Esophagus squamous epithelium (tissue), 5 donors: ENCODE results near the gene RIMS4. TPM values are rescaled to one million over a fixed set of nuclear protein-coding genes. Genes with fewer than 3 reads are reported as not detected.

Source experiments
- DNase-seq: peaks from one replicate; lab custom pipeline; 2025; lab: John Stamatoyannopoulos, UW
- H3K27ac ChIP-seq, 4 donors: fragments of 200-600 bp; sonication (generic); one replicate each; pipeline ENCODE4 v1.5.1; 2016 to 2019; ENCODE audit warnings: mild to moderate bottlenecking in 1 of 4
- H3K27me3 ChIP-seq, 4 donors: fragments of 200-600 bp; sonication (generic); 1 replicate in 3 of 4; 2 replicates in 1 of 4; pipeline versions ENCODE4 v1.5.1 to v1.6.0; 2017 to 2021; ENCODE audit warnings: antibody characterized with exemption in 1 of 4
- H3K36me3 ChIP-seq, 3 donors: fragments of 200-600 bp; sonication (generic); one replicate each; pipeline ENCODE4 v1.5.1; 2016 to 2019
- H3K4me1 ChIP-seq, 3 donors: fragments of 200-600 bp; sonication (generic); one replicate each; pipeline ENCODE4 v1.5.1; 2017 to 2019
- H3K4me3 ChIP-seq, 4 donors: fragments of 200-600 bp; sonication (generic); 1 replicate in 3 of 4; 2 replicates in 1 of 4; pipeline ENCODE4 v1.5.1; 2016 to 2019; ENCODE audit warnings: mild to moderate bottlenecking in 2 of 4, moderate library complexity in 1 of 4
- H3K9me3 ChIP-seq, 3 donors: fragments of 200-600 bp; sonication (generic); one replicate each; pipeline ENCODE4 v1.5.1; 2016 to 2019
- CTCF ChIP-seq, 6 experiments: fragments of 450-650 bp in 4 of 6; fragments of 200-600 bp in 2 of 6; sonication (generic) in 2 of 6; IDR thresholded peaks; one replicate each; pipeline ENCODE4 v1.5.1; 2016 to 2019; ENCODE audit warnings: antibody characterized with exemption in 6 of 6, mild to moderate bottlenecking in 4 of 6, moderate library complexity in 4 of 6
- POLR2A ChIP-seq, 4 donors: fragments of 450-650 bp; IDR thresholded peaks; one replicate each; pipeline ENCODE4 v1.6.1; 2017; ENCODE audit warnings: antibody characterized with exemption in 4 of 4, mild to moderate bottlenecking in 4 of 4, moderate library complexity in 3 of 4
- WGBS, 2 donors: methylation state at CpG; one replicate each; pipeline ENCODE4 v1.1.5; 2018; 5-methylcytosine and 5-hydroxymethylcytosine counted together
- intact Hi-C: fragments of 100-400 bp; cut with DNase I; formaldehyde crosslinking; loops from one replicate; pipeline ENCODE4 v1.15.0; 2022
- total RNA-seq, 4 donors: library from RNA; depleted of rRNA; stranded (reverse); fragments of >200 nt; gene quantifications; one replicate each; pipeline ENCODE4 v1.1.0, GENCODE V29; 2016
- donor health status: DM: yes; HTN: yes; CAD: no.

Gene RIMS4
- total RNA-seq, 4 donors from 2014 or later, result 0.32 to 1.7 TPM; not detected in 2

DNA sequence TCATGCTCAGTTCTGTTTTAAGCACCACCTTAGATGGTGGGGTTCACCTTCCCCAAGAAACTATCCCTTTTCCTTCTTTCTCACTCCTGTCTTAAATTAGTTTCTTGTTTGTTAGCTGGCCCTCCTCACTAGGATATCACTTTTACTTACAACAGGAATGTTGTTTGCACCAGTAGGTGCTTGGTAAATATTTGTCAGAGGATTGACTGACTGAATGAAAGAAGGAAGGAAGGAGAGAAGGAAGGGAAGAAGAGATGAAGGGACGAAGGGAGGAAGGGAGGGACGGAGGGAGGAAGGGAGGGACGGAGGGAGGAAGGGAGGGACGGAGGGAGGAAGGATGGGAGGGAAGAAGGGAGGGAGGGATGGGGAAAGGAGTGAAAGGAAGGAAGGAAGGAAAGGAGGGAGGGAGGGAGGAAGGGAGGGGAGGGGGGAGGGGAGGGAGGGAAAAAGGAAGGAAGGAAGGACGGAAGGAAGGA lies 65.2 kb downstream of the RIMS4 start:
- peaks cover 0 to 49% (median 0%) of the 10 kb centered on the region in 4 donors for H3K27me3 ChIP-seq
- H3K36me3 ChIP-seq, result no peaks in the 10 kb centered on the region
- H3K27ac ChIP-seq, result peak overlapping the region; percentile 40 to 76 (median 55)
- no peak for DNase-seq
- no peak for TF ChIP-seq POLR2A (IDR thresholded peaks at IDR 0.05)
- 14 to 30% methylated on average over 5 of the region's 5 CpGs for WGBS, 2 donors
- peak overlapping the region; percentile 42 to 70 (median 56) for H3K4me3 ChIP-seq
- peaks cover 14 to 35% (median 16%) of the 10 kb centered on the region in 3 donors for H3K4me1 ChIP-seq
- H3K9me3 ChIP-seq, result no peaks in the 10 kb centered on the region
- intact Hi-C loops, result loop anchor here (5.0 kb wide), 1 partner anchor 122 kb away; no protein-coding TSS in a partner anchor

DNA sequence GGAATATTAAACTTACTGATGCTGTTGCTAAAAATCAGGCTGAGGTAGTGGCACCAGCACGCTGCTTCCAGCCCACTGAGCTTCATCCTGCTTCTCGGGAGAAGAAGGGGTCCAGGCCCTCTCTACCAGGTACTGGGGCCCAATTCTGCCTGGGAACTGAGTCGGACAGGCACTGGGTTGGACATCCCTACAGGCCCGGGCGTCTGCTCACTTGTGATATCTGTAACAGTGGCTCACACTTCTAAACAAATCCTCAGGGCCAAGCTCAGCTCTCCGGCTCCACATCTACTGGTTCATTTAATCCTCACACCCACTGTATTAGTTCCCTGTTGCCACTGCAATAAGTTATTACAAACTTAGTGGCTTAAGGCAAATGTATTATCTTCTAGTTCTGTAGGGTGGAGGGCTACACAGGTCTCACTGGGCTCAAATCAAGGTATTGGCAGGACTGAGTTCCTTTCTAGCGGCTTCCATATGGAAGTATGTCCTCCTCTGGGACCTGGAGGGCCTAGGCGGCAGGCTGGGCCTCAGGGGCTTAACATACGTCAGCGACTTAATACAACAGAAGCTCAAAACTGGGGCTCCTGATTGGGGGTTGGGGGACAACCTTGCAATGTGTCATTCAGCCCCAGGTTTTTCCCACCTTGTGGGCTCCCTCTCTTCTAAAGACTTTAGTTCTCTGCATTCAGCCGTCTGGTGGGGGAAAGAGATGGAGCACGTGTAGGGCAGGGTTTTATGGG lies 66.3 kb downstream of the RIMS4 start:
- TF ChIP-seq CTCF (IDR thresholded peaks at IDR 0.05) (no peak), POLR2A (IDR thresholded peaks at IDR 0.05) (no peak)
- Histone ChIP-seq H3K27ac (no peak overlapping the region), H3K36me3 (no peaks in the 10 kb centered on the region), H3K4me1 (peaks cover 14 to 34% (median 16%) of the 10 kb centered on the region in 3 donors), H3K4me3 (no peak overlapping the region), H3K9me3 (no peaks in the 10 kb centered on the region), H3K27me3 (peaks cover 0 to 38% (median 0%) of the 10 kb centered on the region in 4 donors)
- no peak for DNase-seq
- 88 to 92% methylated on average over 8 to 9 of the region's 12 CpGs for WGBS, 2 donors
- intact Hi-C loops, result no loop called here

- Histone ChIP-seq H3K36me3 (no peaks in the 10 kb centered on the region), H3K9me3 (no peaks in the 10 kb centered on the region), H3K4me3 (no peak overlapping the region), H3K4me1 (peaks cover 14 to 34% (median 16%) of the 10 kb centered on the region in 3 donors), H3K27me3 (peaks cover 0 to 29% (median 0%) of the 10 kb centered on the region in 4 donors), H3K27ac (no peak overlapping the region)
- no peak for DNase-seq
- 74 to 75% methylated on average over 7 of the region's 7 CpGs for WGBS, 2 donors
- intact Hi-C loops, result no loop called here
- TF ChIP-seq CTCF (IDR thresholded peaks at IDR 0.05), result no peak
- TF ChIP-seq POLR2A (IDR thresholded peaks at IDR 0.05), result no peak
These were observed 67.2 kb downstream of the RIMS4 start for GRCh38 chr20:44743080-44743701.

- Histone ChIP-seq H3K36me3 (no peaks in the 10 kb centered on the region), H3K4me1 (peaks cover 14 to 27% (median 15%) of the 10 kb centered on the region in 3 donors), H3K27ac (no peak overlapping the region), H3K4me3 (no peak overlapping the region), H3K9me3 (no peaks in the 10 kb centered on the region), H3K27me3 (peaks cover 0 to 26% (median 0%) of the 10 kb centered on the region in 4 donors)
- intact Hi-C loops, result no loop called here
- WGBS, 2 donors, result 66 to 83% methylated on average over 5 to 13 of the region's 14 CpGs
- no peak for TF ChIP-seq CTCF (IDR thresholded peaks at IDR 0.05)
- TF ChIP-seq POLR2A (IDR thresholded peaks at IDR 0.05), result no peak
- DNase-seq, result no peak
These were observed 67.9 kb downstream of the RIMS4 start for GRCh38 chr20:44742304-44743079.

DNA sequence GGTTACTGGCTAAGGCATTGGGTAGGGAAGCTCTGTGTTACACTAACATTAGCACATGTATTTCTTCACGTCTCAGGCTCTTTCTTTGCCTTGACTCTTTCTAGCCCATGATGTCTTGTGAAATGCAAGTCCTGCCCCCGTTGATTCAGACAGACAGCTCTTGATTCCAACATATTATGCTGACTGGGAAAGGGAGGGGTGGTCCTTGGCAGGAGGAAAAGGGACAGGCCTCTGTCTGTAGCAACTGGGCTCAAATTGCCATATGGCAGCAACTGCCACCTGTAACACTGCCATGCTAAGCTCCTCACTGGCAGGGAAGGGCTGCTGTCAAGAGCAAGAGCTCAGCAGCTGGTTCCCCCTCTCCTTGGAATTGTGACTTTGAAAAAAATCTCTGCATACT lies 70.4 kb downstream of the RIMS4 start:
- no peak for DNase-seq
- no peak overlapping the region for H3K27ac ChIP-seq
- TF ChIP-seq POLR2A (IDR thresholded peaks at IDR 0.05) (no peak), CTCF (IDR thresholded peaks at IDR 0.05) (no peak)
- H3K36me3 ChIP-seq, result no peaks in the 10 kb centered on the region
- no peak overlapping the region for H3K4me3 ChIP-seq
- H3K4me1 ChIP-seq, result peaks cover 0 to 4% (median 0%) of the 10 kb centered on the region in 3 donors
- intact Hi-C loops, result no loop called here
- WGBS, 2 donors, result 58 to 75% methylated on average over 2 of the region's 2 CpGs
- H3K9me3 ChIP-seq, result no peaks in the 10 kb centered on the region
- peaks cover 0 to under 1% (median 0%) of the 10 kb centered on the region in 4 donors for H3K27me3 ChIP-seq
